NCI-H524 (cell line): Measurements from ENCODE around the gene PLEKHJ1.

Experiments used
- DNase-seq, 2 experiments: peaks; one replicate each; lab custom pipeline; 2025; lab: John Stamatoyannopoulos, UW

The PLEKHJ1 gene

GRCh38 chr19:2197270-2197669 is 38.9 kb downstream of the PLEKHJ1 start:
- no peak for DNase-seq

GRCh38 chr19:2195914-2196313 is 40.2 kb downstream of the PLEKHJ1 start:
- DNase-seq = no peak

GRCh38 chr19:2195361-2195760 is 40.8 kb downstream of the PLEKHJ1 start:
- no peak for DNase-seq

GRCh38 chr19:2194513-2195078 is 41.5 kb downstream of the PLEKHJ1 start:
- no peak for DNase-seq

- DNase-seq = no peak
Measured at GRCh38 chr19:2193807-2194206, 42.3 kb downstream of the PLEKHJ1 start.

- no peak for DNase-seq
Measured at GRCh38 chr19:2192862-2193261, 43.3 kb downstream of the PLEKHJ1 start.

- no peak for DNase-seq
Measured at GRCh38 chr19:2191456-2192310, 44.4 kb downstream of the PLEKHJ1 start.

- DNase-seq = no peak
Measured at GRCh38 chr19:2190848-2191455, 45.2 kb downstream of the PLEKHJ1 start.

GRCh38 chr19:2189880-2190279 is 46.2 kb downstream of the PLEKHJ1 start:
- DNase-seq = no peak

GRCh38 chr19:2188708-2189385 is 47.3 kb downstream of the PLEKHJ1 start:
- no peak for DNase-seq

- no peak for DNase-seq
Measured at GRCh38 chr19:2187159-2187558, 49.0 kb downstream of the PLEKHJ1 start.

GRCh38 chr19:2186071-2186846 is 49.9 kb downstream of the PLEKHJ1 start:
- no peak for DNase-seq

GRCh38 chr19:2185734-2186070 is 50.4 kb downstream of the PLEKHJ1 start:
- no peak for DNase-seq

- DNase-seq = no peak
Measured at GRCh38 chr19:2184422-2184975, 51.6 kb downstream of the PLEKHJ1 start.
